Kidney epithelial cell (primary cell): Measurements from ENCODE around the gene RPRML. TPM values are rescaled to one million over a fixed set of nuclear protein-coding genes. Genes with fewer than 3 reads are reported as not detected.

Experiments
- DNase-seq: peaks from one replicate; pipeline ENCODE4 v3.0.0-alpha.2; 2010; ENCODE audit warnings: low read depth
- H3K27me3 ChIP-seq: 2 replicates; pipeline ENCODE4 v1.6.0; 2011; ENCODE audit warnings: low read length; ENCODE audit not compliant: control insufficient read depth, insufficient read depth
- H3K36me3 ChIP-seq: 2 replicates; pipeline ENCODE4 v1.5.1; 2011; ENCODE audit warnings: low read length; ENCODE audit not compliant: control insufficient read depth, insufficient read depth
- H3K4me3 ChIP-seq: 2 replicates; pipeline ENCODE4 v1.5.1; 2011; ENCODE audit warnings: low read depth, mild to moderate bottlenecking, control low read depth, low read length
- CTCF ChIP-seq: IDR thresholded peaks from 2 replicates; pipeline ENCODE4 v1.5.1; 2011; ENCODE audit warnings: mild to moderate bottlenecking, moderate library complexity, low read length, control low read depth, inconsistent platforms; ENCODE audit not compliant: insufficient read depth, poor library complexity, severe bottlenecking
- total RNA-seq: library from RNA; depleted of rRNA; stranded (reverse); fragments of >200 nt; gene quantifications from 2 replicates; pipeline ENCODE4 v1.2.3, GENCODE V29; 2015

RPRML gene
- total RNA-seq, 1 donor from 2014 or later, result not detected

GRCh38 chr17:46940692-46941404, 38.2 kb downstream of the RPRML start:
- no peak overlapping the region for H3K4me3 ChIP-seq
- peaks cover 3% of the 10 kb centered on the region for H3K27me3 ChIP-seq
- DNase-seq, result no peak
- peaks cover 3% of the 10 kb centered on the region for H3K36me3 ChIP-seq
- TF ChIP-seq CTCF, result peak; percentile 98

GRCh38 chr17:46935658-46936266, 43.3 kb downstream of the RPRML start:
- Histone ChIP-seq H3K4me3 (no peak overlapping the region), H3K36me3 (peaks cover 5% of the 10 kb centered on the region), H3K27me3 (no peaks in the 10 kb centered on the region)
- DNase-seq, result no peak
- no peak for TF ChIP-seq CTCF

GRCh38 chr17:46931596-46931995, 47.5 kb downstream of the RPRML start:
- no peak overlapping the region for H3K4me3 ChIP-seq
- peaks cover 3% of the 10 kb centered on the region for H3K36me3 ChIP-seq
- no peak for TF ChIP-seq CTCF

GRCh38 chr17:46930051-46930450, 49.0 kb downstream of the RPRML start:
- Histone ChIP-seq H3K27me3 (no peaks in the 10 kb centered on the region), H3K4me3 (no peak overlapping the region), H3K36me3 (no peaks in the 10 kb centered on the region)
- DNase-seq, result no peak
- no peak for TF ChIP-seq CTCF

More at GRCh38 chr17:46931596-46931995, 47.5 kb downstream of the RPRML start:
- DNase-seq, result no peak
- H3K27me3 ChIP-seq, result no peaks in the 10 kb centered on the region

GRCh38 chr17:46929413-46929812, 49.6 kb downstream of the RPRML start:
- no peak for TF ChIP-seq CTCF
- no peaks in the 10 kb centered on the region for H3K36me3 ChIP-seq
- H3K27me3 ChIP-seq, result no peaks in the 10 kb centered on the region
- peak; percentile 63 for DNase-seq
- no peak overlapping the region for H3K4me3 ChIP-seq
